ENCODE results near the gene SNAPC5.

DNA sequence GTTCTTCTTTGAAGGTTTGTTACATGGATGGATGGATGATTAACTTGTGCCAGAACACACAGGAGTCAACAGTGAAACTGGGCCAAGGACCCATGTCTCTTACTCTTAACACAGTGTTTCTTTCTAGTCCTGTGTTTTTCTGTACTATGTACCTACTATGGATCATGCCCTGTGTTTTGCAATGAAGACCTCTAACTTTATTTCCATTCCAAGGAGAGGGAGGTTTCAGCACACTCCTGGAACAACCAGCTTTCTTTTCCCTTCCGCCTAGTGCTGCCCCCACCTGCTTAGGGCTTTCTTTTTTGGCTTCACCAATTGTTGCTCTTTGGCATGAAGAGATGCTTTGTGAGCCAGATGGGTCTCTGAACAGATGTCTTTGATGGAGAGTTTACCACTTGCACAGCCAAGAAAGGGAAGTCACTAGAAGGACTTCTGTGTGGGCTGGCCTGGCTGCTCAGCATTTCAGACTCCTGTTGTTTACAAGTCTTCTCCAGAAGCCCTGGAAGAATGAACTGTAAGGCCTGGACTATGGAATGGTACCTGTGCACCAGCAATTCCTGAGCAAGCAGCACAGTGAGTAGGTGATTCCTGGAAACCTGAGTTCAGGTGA, 44.5 kb downstream of the SNAPC5 start:
- no peak for TF ChIP-seq EZH2 (IDR thresholded peaks at IDR 0.05; ENCODE audit: insufficient read depth, poor library complexity, severe bottlenecking)
- TF ChIP-seq EZH2phosphoT487 (IDR thresholded peaks at IDR 0.05; ENCODE audit: insufficient read depth, low read depth): no peak
